Activated CD4-positive, alpha-beta T cell treated with anti-CD3 and anti-CD28 coated beads, Interleukin-2, Interleukin-4, amounts not matched to agents 100 ng/mL and 50 ng/mL, durations not matched to agents 16 hours and 8 hours (primary cell): Measurements from ENCODE around the gene PRMT3.
"Not testable (repeated sequence)": the region's sequence is repeated elsewhere in the genome, so short reads cannot be mapped to it uniquely, and the experiment has no call there.

Experiments
- DNase-seq: peaks from one replicate; pipeline ENCODE4 v3.0.0-alpha.2; 2020; ENCODE audit warnings: low spot score

PRMT3 gene

GRCh38 chr11:20387261-20388095 lies at the start of gene PRMT3:
Gene PRMT3 (plus strand): TSS chr11:20387716. CDS start chr11:20387747, 31 bp downstream.
- peak; percentile 97 for DNase-seq

GRCh38 chr11:20342347-20343141 lies 45.0 kb upstream of the PRMT3 start:
- no peak for DNase-seq

- DNase-seq, result no peak
These were observed 36.4 kb upstream of the PRMT3 start for GRCh38 chr11:20351136-20351535.

GRCh38 chr11:20351751-20352262 lies 35.7 kb upstream of the PRMT3 start:
- no peak for DNase-seq

GRCh38 chr11:20353829-20354434 lies 33.6 kb upstream of the PRMT3 start:
- peak; percentile 46 for DNase-seq

GRCh38 chr11:20355221-20356219 lies 32.0 kb upstream of the PRMT3 start:
- DNase-seq, result peak; percentile 52

GRCh38 chr11:20357150-20357549 lies 30.4 kb upstream of the PRMT3 start:
- DNase-seq, result no peak

- peak; percentile 50 for DNase-seq
These were observed 26.9 kb upstream of the PRMT3 start for GRCh38 chr11:20360650-20361049.

GRCh38 chr11:20362481-20362880 lies 25.0 kb upstream of the PRMT3 start:
- no peak for DNase-seq

- no peak for DNase-seq
These were observed 24.4 kb upstream of the PRMT3 start for GRCh38 chr11:20363149-20363499.

- peak; percentile 77 for DNase-seq
These were observed 23.8 kb upstream of the PRMT3 start, which contains the start of gene HTATIP2 for GRCh38 chr11:20363500-20364340. Gene HTATIP2 (plus strand): TSS chr11:20363714. CDS start chr11:20364238, 524 bp downstream.

GRCh38 chr11:20364341-20364792 lies 23.1 kb upstream of the PRMT3 start:
- no peak for DNase-seq

- not testable (repeated sequence) for DNase-seq
These were observed 22.1 kb upstream of the PRMT3 start for GRCh38 chr11:20365465-20365864.

GRCh38 chr11:20367313-20367948 lies 20.1 kb upstream of the PRMT3 start:
- DNase-seq, result peak; percentile 82

- DNase-seq, result no peak
These were observed 19.1 kb upstream of the PRMT3 start for GRCh38 chr11:20368438-20368837.

- DNase-seq, result no peak
These were observed 17.7 kb upstream of the PRMT3 start for GRCh38 chr11:20369826-20370225.

GRCh38 chr11:20372081-20372626 lies 15.4 kb upstream of the PRMT3 start:
- no peak for DNase-seq

GRCh38 chr11:20373147-20373546 lies 14.4 kb upstream of the PRMT3 start:
- DNase-seq, result no peak

GRCh38 chr11:20373568-20374209 lies 13.8 kb upstream of the PRMT3 start:
- DNase-seq, result no peak
